H9 (cell line): ENCODE data around the gene KLHDC3. TPM values are rescaled to one million over a fixed set of nuclear protein-coding genes. Genes with fewer than 3 reads are reported as not detected.

Experiments
- DNase-seq: peaks from one replicate; pipeline ENCODE4 v3.0.0-alpha.2; 2017
- H2AFZ ChIP-seq: one replicate; pipeline ENCODE4 v1.6.1; 2013; ENCODE audit warnings: mild to moderate bottlenecking, low read length, control low read depth, moderate library complexity
- H2AK5ac ChIP-seq: 2 replicates; pipeline ENCODE4 v1.6.1; 2013; ENCODE audit warnings: low read length, control low read depth, mixed read lengths; ENCODE audit not compliant: insufficient read length
- H2BK120ac ChIP-seq: one replicate; pipeline ENCODE4 v1.6.1; 2013; ENCODE audit warnings: low read depth, mild to moderate bottlenecking, low read length, control low read depth, inconsistent platforms; ENCODE audit not compliant: poor library complexity, severe bottlenecking
- H2BK12ac ChIP-seq: 2 replicates; pipeline ENCODE4 v1.6.1; 2013; ENCODE audit warnings: low read length, control low read depth, mixed read lengths, low read depth; ENCODE audit not compliant: insufficient read length
- H2BK15ac ChIP-seq: 2 replicates; pipeline ENCODE4 v1.6.1; 2013; ENCODE audit warnings: low read depth, low read length, control low read depth
- H2BK20ac ChIP-seq: one replicate; pipeline ENCODE4 v1.6.1; 2013; ENCODE audit warnings: low read depth, mild to moderate bottlenecking, low read length, control low read depth, inconsistent platforms; ENCODE audit not compliant: poor library complexity, severe bottlenecking
- H2BK5ac ChIP-seq: 2 replicates; pipeline ENCODE4 v1.6.1; 2013; ENCODE audit warnings: low read length, control low read depth, mixed read lengths; ENCODE audit not compliant: insufficient read length
- H3K14ac ChIP-seq: 2 replicates; pipeline ENCODE4 v1.6.1; 2013; ENCODE audit warnings: low read length, control low read depth; ENCODE audit not compliant: insufficient read depth
- H3K18ac ChIP-seq: 2 replicates; pipeline ENCODE4 v1.6.1; 2013; ENCODE audit warnings: low read depth, mild to moderate bottlenecking, mixed read lengths, low read length, control low read depth; ENCODE audit not compliant: insufficient read length
- H3K23ac ChIP-seq: 2 replicates; pipeline ENCODE4 v1.6.1; 2013; ENCODE audit warnings: low read length, control low read depth, mixed read lengths, low read depth; ENCODE audit not compliant: insufficient read length
- H3K23me2 ChIP-seq: 2 replicates; pipeline ENCODE4 v1.6.1; 2013; ENCODE audit warnings: low read depth, mild to moderate bottlenecking, mixed read lengths, low read length, control low read depth; ENCODE audit not compliant: insufficient read length, poor library complexity, severe bottlenecking
- H3K27ac ChIP-seq: 2 replicates; pipeline ENCODE4 v1.5.1; 2013; ENCODE audit warnings: low read length, control low read depth, mixed read lengths, low read depth; ENCODE audit not compliant: insufficient read length
- H3K27me3 ChIP-seq: 2 replicates; pipeline ENCODE4 v1.6.1; 2013; ENCODE audit warnings: low read length, control low read depth, inconsistent platforms; ENCODE audit not compliant: insufficient read depth
- H3K4ac ChIP-seq: 2 replicates; pipeline ENCODE4 v1.6.1; 2013; ENCODE audit warnings: low read depth, mild to moderate bottlenecking, control low read depth, inconsistent platforms, low read length, moderate library complexity
- H3K4me1 ChIP-seq: 2 replicates; pipeline ENCODE4 v1.6.1; 2013; ENCODE audit warnings: low read length, control low read depth, inconsistent platforms; ENCODE audit not compliant: insufficient read depth
- H3K4me2 ChIP-seq: 2 replicates; pipeline ENCODE4 v1.6.1; 2013; ENCODE audit warnings: low read length, control low read depth, mixed read lengths; ENCODE audit not compliant: insufficient read length, insufficient read depth
- H3K56ac ChIP-seq: 2 replicates; pipeline ENCODE4 v1.6.1; 2013; ENCODE audit warnings: low read depth, mild to moderate bottlenecking, mixed read lengths, low read length, control low read depth; ENCODE audit not compliant: insufficient read length
- H3K79me1 ChIP-seq: 2 replicates; pipeline ENCODE4 v1.6.1; 2013; ENCODE audit warnings: low read depth, mild to moderate bottlenecking, moderate library complexity, low read length, control low read depth, inconsistent platforms; ENCODE audit not compliant: insufficient read depth, poor library complexity, severe bottlenecking
- H3K79me2 ChIP-seq: 2 replicates; pipeline ENCODE4 v1.6.1; 2013; ENCODE audit warnings: low read length, control low read depth, inconsistent platforms; ENCODE audit not compliant: insufficient read depth
- H3K9ac ChIP-seq: 2 replicates; pipeline ENCODE4 v1.6.1; 2013; ENCODE audit warnings: low read length, control low read depth, mixed read lengths; ENCODE audit not compliant: insufficient read length; ENCODE audit errors: extremely low read depth
- H3K9me3 ChIP-seq: one replicate; pipeline ENCODE4 v1.6.1; 2013; ENCODE audit warnings: low read depth, low read length, inconsistent platforms; ENCODE audit not compliant: control insufficient read depth
- H3T11ph ChIP-seq: one replicate; pipeline ENCODE4 v1.6.1; 2013; ENCODE audit warnings: mild to moderate bottlenecking, low read length, control low read depth, inconsistent platforms
- H4K20me1 ChIP-seq: one replicate; pipeline ENCODE4 v1.6.1; 2013; ENCODE audit not compliant: control insufficient read depth, insufficient read length, insufficient read depth
- H4K5ac ChIP-seq: 2 replicates; pipeline ENCODE4 v1.6.1; 2013; ENCODE audit warnings: low read depth, mild to moderate bottlenecking, mixed read lengths, low read length, control low read depth; ENCODE audit not compliant: insufficient read length
- H4K8ac ChIP-seq: replicated peaks from 2 replicates; pipeline ENCODE4 v1.6.1; 2013; ENCODE audit warnings: low read length, control low read depth, mixed read lengths, low read depth; ENCODE audit not compliant: insufficient read length
- H4K91ac ChIP-seq: 2 replicates; pipeline ENCODE4 v1.6.1; 2013; ENCODE audit warnings: low read depth, mild to moderate bottlenecking, moderate library complexity, mixed read lengths, low read length, control low read depth; ENCODE audit not compliant: insufficient read length
- H3K27ac Mint-ChIP-seq, 3 experiments: 2 replicates in 2 of 3; 3 replicates in 1 of 3; pipeline ENCODE4 v1.8.0; 2020 to 2021; ENCODE audit warnings: mixed read lengths in 3 of 3, mild to moderate bottlenecking in 1 of 3, moderate library complexity in 1 of 3
- H3K27me3 Mint-ChIP-seq: 2 replicates; pipeline ENCODE4 v1.8.0; 2021; ENCODE audit warnings: low read depth, mild to moderate bottlenecking, moderate library complexity, mixed read lengths
- H3K36me3 Mint-ChIP-seq, 3 experiments: 2 replicates in 2 of 3; 3 replicates in 1 of 3; pipeline ENCODE4 v1.8.0; 2020 to 2021; ENCODE audit warnings: low read depth in 3 of 3, mixed read lengths in 3 of 3; ENCODE audit not compliant: insufficient read depth in 1 of 3
- H3K4me1 Mint-ChIP-seq, 2 experiments: 2 replicates each; pipeline ENCODE4 v1.8.0; 2020; ENCODE audit warnings: mixed read lengths in 2 of 2
- H3K4me3 Mint-ChIP-seq, 2 experiments: 2 replicates in 1 of 2; 3 replicates in 1 of 2; pipeline ENCODE4 v1.8.0; 2020 to 2021; ENCODE audit warnings: mild to moderate bottlenecking in 2 of 2, mixed read lengths in 2 of 2, moderate library complexity in 1 of 2
- H3K9me3 Mint-ChIP-seq, 2 experiments: 2 replicates in 1 of 2; 3 replicates in 1 of 2; pipeline ENCODE4 v1.8.0; 2020; ENCODE audit warnings: mild to moderate bottlenecking in 2 of 2, mixed read lengths in 2 of 2, moderate library complexity in 1 of 2
- WGBS: extraction: QIAGEN DNeasy Blood & Tissue Kit; methylation state at CpG from one replicate; pipeline ENCODE4 v1.1.7; 2013; ENCODE audit warnings: missing lambda C conversion rate, low lambda C conversion rate, mixed read lengths; ENCODE audit not compliant: insufficient read length; ENCODE audit errors: extremely low coverage; 5-methylcytosine and 5-hydroxymethylcytosine counted together
- total RNA-seq: library from RNA; stranded (reverse); gene quantifications from 2 replicates; pipeline ENCODE4 v1.2.1, GENCODE V29; 2021
- TF ChIP-seq, protein P1 (sequence below): fragments of 200-600 bp; sonication (generic); conservative IDR thresholded peaks from 3 replicates; pipeline ENCODE4 v1.8.0; 2021; ENCODE audit warnings: antibody characterized with exemption, mild to moderate bottlenecking

Gene KLHDC3
- total RNA-seq, 1 experiment from 2014 or later = 146 TPM

DNA sequence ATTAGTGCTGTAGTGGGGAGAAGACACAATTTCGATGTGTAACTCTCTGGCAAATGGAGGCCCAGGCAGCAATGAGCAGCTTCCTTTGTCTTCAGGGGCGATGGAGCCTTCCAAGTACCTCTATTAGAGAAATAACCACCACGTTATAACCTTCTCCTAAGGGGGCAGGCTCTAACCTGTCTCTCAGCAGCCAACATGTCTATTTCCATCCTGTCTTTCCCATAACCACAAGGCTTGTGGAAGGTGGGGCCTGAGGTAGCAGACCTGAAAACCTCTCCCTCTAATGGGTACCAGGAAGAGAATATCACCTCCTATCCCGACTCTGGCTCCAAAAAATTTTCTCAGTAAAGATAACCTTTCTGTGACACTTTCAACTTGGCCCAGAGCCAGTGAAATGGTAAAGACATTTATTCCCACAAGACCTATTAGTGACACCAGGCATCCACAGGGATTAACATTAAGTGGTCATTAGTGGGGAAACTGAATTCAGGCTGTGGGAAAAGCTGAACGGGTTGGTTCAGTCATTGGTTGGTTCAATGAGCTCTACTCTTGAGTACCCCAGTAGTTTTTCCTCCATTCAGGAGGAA lies 39.0 kb upstream of the KLHDC3 start:
- H2AK5ac ChIP-seq = no peak overlapping the region
- no peak overlapping the region for H3K27ac Mint-ChIP-seq
- no CpG with 5 or more reads among the region's 5 CpGs for WGBS
- peaks cover 4 to 10% (median 7%) of the 10 kb centered on the region in 3 experiments; a peak in 5 of 7 replicates for H3K36me3 Mint-ChIP-seq
- no peak overlapping the region for H2BK15ac ChIP-seq
- H3K4me3 Mint-ChIP-seq = no peak overlapping the region
- no peaks in the 10 kb centered on the region for H3K9me3 Mint-ChIP-seq
- H3K9me3 ChIP-seq = no peaks in the 10 kb centered on the region
- no peaks in the 10 kb centered on the region; the same call in 1 of the 2 replicates for H3K4me1 ChIP-seq
- H3K18ac ChIP-seq = no peak overlapping the region
- peaks cover 13 to 17% of the 10 kb centered on the region in 2 experiments for H3K4me1 Mint-ChIP-seq
- H4K20me1 ChIP-seq = no peaks in the 10 kb centered on the region
- H3K79me2 ChIP-seq = no peaks in the 10 kb centered on the region
- H3K23ac ChIP-seq = no peak overlapping the region
- H3K56ac ChIP-seq = no peak overlapping the region
- TF ChIP-seq, protein P1, sequence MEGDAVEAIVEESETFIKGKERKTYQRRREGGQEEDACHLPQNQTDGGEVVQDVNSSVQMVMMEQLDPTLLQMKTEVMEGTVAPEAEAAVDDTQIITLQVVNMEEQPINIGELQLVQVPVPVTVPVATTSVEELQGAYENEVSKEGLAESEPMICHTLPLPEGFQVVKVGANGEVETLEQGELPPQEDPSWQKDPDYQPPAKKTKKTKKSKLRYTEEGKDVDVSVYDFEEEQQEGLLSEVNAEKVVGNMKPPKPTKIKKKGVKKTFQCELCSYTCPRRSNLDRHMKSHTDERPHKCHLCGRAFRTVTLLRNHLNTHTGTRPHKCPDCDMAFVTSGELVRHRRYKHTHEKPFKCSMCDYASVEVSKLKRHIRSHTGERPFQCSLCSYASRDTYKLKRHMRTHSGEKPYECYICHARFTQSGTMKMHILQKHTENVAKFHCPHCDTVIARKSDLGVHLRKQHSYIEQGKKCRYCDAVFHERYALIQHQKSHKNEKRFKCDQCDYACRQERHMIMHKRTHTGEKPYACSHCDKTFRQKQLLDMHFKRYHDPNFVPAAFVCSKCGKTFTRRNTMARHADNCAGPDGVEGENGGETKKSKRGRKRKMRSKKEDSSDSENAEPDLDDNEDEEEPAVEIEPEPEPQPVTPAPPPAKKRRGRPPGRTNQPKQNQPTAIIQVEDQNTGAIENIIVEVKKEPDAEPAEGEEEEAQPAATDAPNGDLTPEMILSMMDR = no peak
- H3K23me2 ChIP-seq = peaks cover 11% of the 10 kb centered on the region
- H3K4me2 ChIP-seq = no peak overlapping the region
- H3K27me3 ChIP-seq = no peaks in the 10 kb centered on the region
- H3T11ph ChIP-seq = no peak overlapping the region
- H2BK120ac ChIP-seq = no peak overlapping the region
- no peak overlapping the region for H2BK20ac ChIP-seq
- no peak overlapping the region for H3K4ac ChIP-seq
- no peak overlapping the region for H3K9ac ChIP-seq
- no peak overlapping the region for H4K5ac ChIP-seq
- no peak overlapping the region for H4K8ac ChIP-seq
- H4K91ac ChIP-seq = no peak overlapping the region
- H2BK12ac ChIP-seq = no peak overlapping the region
- H3K79me1 ChIP-seq = no peaks in the 10 kb centered on the region
- no peak overlapping the region for H3K27ac ChIP-seq
- DNase-seq = no peak
- no peak overlapping the region for H3K14ac ChIP-seq
- H3K27me3 Mint-ChIP-seq = no peaks in the 10 kb centered on the region
- no peak overlapping the region for H2BK5ac ChIP-seq
- no peak overlapping the region for H2AFZ ChIP-seq
